ENCODE data around the gene ABCA9.

GRCh38 chr17:69078864-69079263, 18.1 kb upstream of the ABCA9 start:
- TF ChIP-seq CTCF (conservative IDR thresholded peaks at IDR 0.05; ENCODE audit: low read depth, low read length) (no peak), EZH2 (IDR thresholded peaks at IDR 0.05; ENCODE audit: low read length, unreplicated experiment) (no peak)

Data from PC-3 (cell line).